CD4-positive, alpha-beta T cell treated with Interleukin-6 at 100 ng/mL for 8 hours (primary cell): ENCODE data around the gene CD52.
"Not testable (repeated sequence)": the region's sequence is repeated elsewhere in the genome, so short reads cannot be mapped to it uniquely, and the experiment has no call there.

ENCODE experiments used
- DNase-seq: peaks from one replicate; pipeline ENCODE4 v3.0.0-alpha.2; 2020; ENCODE audit warnings: mixed read lengths, low spot score

The CD52 gene

GRCh38 chr1:26333312-26333711 is 15.6 kb downstream of the CD52 start:
- not testable (repeated sequence) for DNase-seq

- DNase-seq = no peak
These were observed 18.2 kb downstream of the CD52 start for GRCh38 chr1:26335774-26336476.

- peak; percentile 90 for DNase-seq
These were observed 18.9 kb downstream of the CD52 start for GRCh38 chr1:26336477-26337205.

GRCh38 chr1:26337206-26337535 is 19.4 kb downstream of the CD52 start:
- DNase-seq = no peak

GRCh38 chr1:26337625-26338024 is 19.9 kb downstream of the CD52 start:
- DNase-seq = no peak

GRCh38 chr1:26338670-26339069 is 20.9 kb downstream of the CD52 start:
- no peak for DNase-seq

- no peak for DNase-seq
These were observed 22.3 kb downstream of the CD52 start for GRCh38 chr1:26340047-26340481.

GRCh38 chr1:26344147-26344920 is 26.6 kb downstream of the CD52 start:
- no peak for DNase-seq

GRCh38 chr1:26345718-26346117 is 28.0 kb downstream of the CD52 start:
- no peak for DNase-seq

- no peak for DNase-seq
These were observed 28.7 kb downstream of the CD52 start for GRCh38 chr1:26346274-26347033.

GRCh38 chr1:26349188-26349876 is 31.6 kb downstream of the CD52 start:
- no peak for DNase-seq

- no peak for DNase-seq
These were observed 32.1 kb downstream of the CD52 start for GRCh38 chr1:26349877-26350244.

- DNase-seq = no peak
These were observed 32.6 kb downstream of the CD52 start for GRCh38 chr1:26350343-26350700.

GRCh38 chr1:26350701-26351589 is 33.2 kb downstream of the CD52 start:
- DNase-seq = no peak

GRCh38 chr1:26351590-26352337 is 34.0 kb downstream of the CD52 start:
- no peak for DNase-seq

GRCh38 chr1:26352338-26352679 is 34.6 kb downstream of the CD52 start:
- DNase-seq = no peak

GRCh38 chr1:26353210-26353859 is 35.6 kb downstream of the CD52 start:
- no peak for DNase-seq

- DNase-seq = no peak
These were observed 36.4 kb downstream of the CD52 start, which contains the start of gene CRYBG2 for GRCh38 chr1:26353976-26354820. Gene CRYBG2, minus strand, starts transcription at chr1:26354130. Its CDS starts 7,473 bp downstream, at chr1:26346657.
